Stimulated activated CD4-positive, alpha-beta T cell treated with anti-CD3 and anti-CD28 coated beads, Interleukin-15, amount 100 ng/mL, for 1 hour (primary cell): ENCODE measurements around the gene MFSD6L.
"Not testable (repeated sequence)": the region's sequence is repeated elsewhere in the genome, so short reads cannot be mapped to it uniquely, and the experiment has no call there.

Source experiments
- DNase-seq, 2 donors: peaks; one replicate each; pipeline ENCODE4 v3.0.0-alpha.2; 2020; ENCODE audit warnings: low read depth in 1 of 2, low spot score in 1 of 2

The MFSD6L gene

GRCh38 chr17:8826808-8827435 lies 27.8 kb upstream of the MFSD6L start:
- no peak for DNase-seq

GRCh38 chr17:8825802-8826201 lies 26.6 kb upstream of the MFSD6L start:
- no peak for DNase-seq

- DNase-seq = no peak
Measured at GRCh38 chr17:8823279-8823678, 24.1 kb upstream of the MFSD6L start.

- DNase-seq = no peak
Measured at GRCh38 chr17:8822401-8823035, 23.4 kb upstream of the MFSD6L start.

GRCh38 chr17:8821446-8822105 lies 22.4 kb upstream of the MFSD6L start:
- no peak for DNase-seq

- no peak for DNase-seq
Measured at GRCh38 chr17:8820311-8821010, 21.3 kb upstream of the MFSD6L start.

GRCh38 chr17:8818654-8819330 lies 19.6 kb upstream of the MFSD6L start:
- DNase-seq = no peak

- no peak for DNase-seq
Measured at GRCh38 chr17:8818047-8818446, 18.9 kb upstream of the MFSD6L start.

GRCh38 chr17:8806926-8807550 lies 7.9 kb upstream of the MFSD6L start:
- no peak for DNase-seq

- no peak for DNase-seq
Measured at GRCh38 chr17:8806253-8806925, 7.2 kb upstream of the MFSD6L start.

GRCh38 chr17:8805396-8805795 lies 6.2 kb upstream of the MFSD6L start:
- DNase-seq = not testable (repeated sequence)

- no peak for DNase-seq
Measured at GRCh38 chr17:8803531-8804420, 4.6 kb upstream of the MFSD6L start.

GRCh38 chr17:8801135-8801840 lies 2.1 kb upstream of the MFSD6L start:
- no peak for DNase-seq

- DNase-seq = no peak
Measured at GRCh38 chr17:8800656-8801055, 1.5 kb upstream of the MFSD6L start.

GRCh38 chr17:8799570-8800212 lies 526 bp upstream of the MFSD6L start:
- no peak for DNase-seq

- no peak for DNase-seq
Measured at GRCh38 chr17:8798176-8798845, 854 bp downstream of the MFSD6L start.

GRCh38 chr17:8797621-8798175 lies 1.5 kb downstream of the MFSD6L start:
- no peak for DNase-seq
